ENCODE measurements around the gene CYLD. TPM values are rescaled to one million over a fixed set of nuclear protein-coding genes. Genes with fewer than 3 reads are reported as not detected.
A peak's percentile ranks its signal among the peaks of the same experiment; 100 is the strongest.

The CYLD gene
- total RNA-seq, 5 donors from 2014 or later (not counting 1 experiment from before 2014, with no cell fraction given) = 243 to 380 (median 294) TPM

- no peak overlapping the region for H3K4me3 ChIP-seq (ENCODE audit: control insufficient read depth in 1 of 2, extremely low read depth in 1 of 2, low read length in 1 of 2)
- peak overlapping the region in 1 of 3 donors; percentile 38 for H3K4me3 Mint-ChIP-seq
- POLR2A ChIA-PET = interaction anchor here in 1 of 2 donors (0.7 kb wide), 1 partner anchor 399 kb away, joined by 3 read pairs; no protein-coding TSS in a partner anchor
- H3K9me3 Mint-ChIP-seq = no peaks in the 10 kb centered on the region
- peaks cover 14 to 17% of the 10 kb centered on the region in 2 experiments for H3K4me1 ChIP-seq (ENCODE audit: control insufficient read depth in 1 of 2, extremely low read depth in 1 of 2, insufficient read depth in 2 of 2, low read length in 2 of 2)
- H3K27ac Mint-ChIP-seq = peak overlapping the region; percentile 85 to 91
- no peaks in the 10 kb centered on the region for H3K36me3 ChIP-seq (ENCODE audit: control insufficient read depth in 2 of 2, extremely low read depth in 1 of 2, insufficient read depth in 1 of 2, low read length in 1 of 2)
- no peaks in the 10 kb centered on the region for H3K9me3 ChIP-seq
- ATAC-seq (replicated peaks in 1 of 4) (no peak), DNase-seq (no peak)
- H3K36me3 Mint-ChIP-seq = peaks cover 19% of the 10 kb centered on the region
- WGBS (ENCODE audit: insufficient coverage) = 97% methylated on average over 7 of the region's 10 CpGs
- CTCF ChIA-PET = interaction anchor here in 1 of 2 donors (0.9 kb wide), 1 partner anchor 566 kb away, joined by 3 read pairs; no protein-coding TSS in a partner anchor
- peaks cover 19 to 35% (median 30%) of the 10 kb centered on the region in 3 donors for H3K4me1 Mint-ChIP-seq
- no peaks in the 10 kb centered on the region for H3K27me3 Mint-ChIP-seq
- peak overlapping the region; percentile 42 for H3K27ac ChIP-seq (ENCODE audit: low read length)
- no peaks in the 10 kb centered on the region for H3K27me3 ChIP-seq (replicated peaks in 1 of 2; ENCODE audit: control insufficient read depth in 2 of 2, extremely low read depth in 1 of 2, insufficient read depth in 2 of 2, low read length in 1 of 2)
Observed at GRCh38 chr16:50731989-50732832, 9.7 kb upstream of the CYLD start.

GRCh38 chr16:50733468-50733867, 8.4 kb upstream of the CYLD start:
- peaks cover 19% of the 10 kb centered on the region for H3K36me3 Mint-ChIP-seq
- no peaks in the 10 kb centered on the region for H3K9me3 Mint-ChIP-seq
- WGBS (ENCODE audit: insufficient coverage) = 93% methylated on average over 7 of the region's 7 CpGs
- no peak overlapping the region for H3K4me3 Mint-ChIP-seq
- Histone ChIP-seq H3K4me1 (ENCODE audit: control insufficient read depth in 1 of 2, extremely low read depth in 1 of 2, insufficient read depth in 2 of 2, low read length in 2 of 2) (peaks cover 14 to 17% of the 10 kb centered on the region in 2 experiments), H3K27me3 (replicated peaks in 1 of 2; ENCODE audit: control insufficient read depth in 2 of 2, extremely low read depth in 1 of 2, insufficient read depth in 2 of 2, low read length in 1 of 2) (no peaks in the 10 kb centered on the region), H3K27ac (ENCODE audit: low read length) (no peak overlapping the region), H3K9me3 (no peaks in the 10 kb centered on the region), H3K36me3 (ENCODE audit: control insufficient read depth in 2 of 2, extremely low read depth in 1 of 2, insufficient read depth in 1 of 2, low read length in 1 of 2) (no peaks in the 10 kb centered on the region), H3K4me3 (ENCODE audit: control insufficient read depth in 1 of 2, extremely low read depth in 1 of 2, low read length in 1 of 2) (no peak overlapping the region)
- ATAC-seq (replicated peaks in 1 of 4) (no peak), DNase-seq (no peak)
- no peak overlapping the region for H3K27ac Mint-ChIP-seq
- ChIA-PET CTCF (interaction anchor here in 1 of 2 donors (0.9 kb wide), 1 partner anchor 73 kb away, joined by 3 read pairs; no protein-coding TSS in a partner anchor), POLR2A (no interaction called here)
- H3K4me1 Mint-ChIP-seq = peaks cover 19 to 35% (median 33%) of the 10 kb centered on the region in 3 donors
- no peaks in the 10 kb centered on the region for H3K27me3 Mint-ChIP-seq

- Histone ChIP-seq H3K4me3 (ENCODE audit: control insufficient read depth in 1 of 2, extremely low read depth in 1 of 2, low read length in 1 of 2) (no peak overlapping the region), H3K27ac (ENCODE audit: low read length) (no peak overlapping the region), H3K9me3 (no peaks in the 10 kb centered on the region), H3K36me3 (ENCODE audit: control insufficient read depth in 2 of 2, extremely low read depth in 1 of 2, insufficient read depth in 1 of 2, low read length in 1 of 2) (no peaks in the 10 kb centered on the region), H3K4me1 (ENCODE audit: control insufficient read depth in 1 of 2, extremely low read depth in 1 of 2, insufficient read depth in 2 of 2, low read length in 2 of 2) (peaks cover 12 to 17% of the 10 kb centered on the region in 2 experiments), H3K27me3 (replicated peaks in 1 of 2; ENCODE audit: control insufficient read depth in 2 of 2, extremely low read depth in 1 of 2, insufficient read depth in 2 of 2, low read length in 1 of 2) (no peaks in the 10 kb centered on the region)
- no peak for DNase-seq
- peaks cover 18 to 47% (median 36%) of the 10 kb centered on the region in 3 donors for H3K4me1 Mint-ChIP-seq
- POLR2A ChIA-PET = interaction anchor here in 1 of 2 donors (0.6 kb wide), 1 partner anchor 104 kb away, joined by 3 read pairs; no protein-coding TSS in a partner anchor
- WGBS (ENCODE audit: insufficient coverage) = 36% methylated on average over 7 of the region's 7 CpGs
- H3K9me3 Mint-ChIP-seq = no peaks in the 10 kb centered on the region
- peak overlapping the region in 1 of 2 donors; percentile 62 for H3K27ac Mint-ChIP-seq
- H3K27me3 Mint-ChIP-seq = no peaks in the 10 kb centered on the region
- no peak for ATAC-seq (replicated peaks in 1 of 4)
- H3K4me3 Mint-ChIP-seq = no peak overlapping the region
- CTCF ChIA-PET = interaction anchor here (0.5 to 1.1 kb wide), 4 partner anchors 9 to 453 kb away, joined by 3 to 5 read pairs (median 3); no protein-coding TSS in a partner anchor
- peaks cover 16% of the 10 kb centered on the region for H3K36me3 Mint-ChIP-seq
Observed at GRCh38 chr16:50735629-50736122, 6.2 kb upstream of the CYLD start.

GRCh38 chr16:50736448-50736847, 5.4 kb upstream of the CYLD start:
- no peak overlapping the region for H3K27ac ChIP-seq (ENCODE audit: low read length)
- no peak overlapping the region for H3K27ac Mint-ChIP-seq
- no peak for ATAC-seq (replicated peaks in 1 of 4)

GRCh38 chr16:50737420-50737959, 4.4 kb upstream of the CYLD start:
- no peaks in the 10 kb centered on the region for H3K9me3 Mint-ChIP-seq
- no peaks in the 10 kb centered on the region for H3K9me3 ChIP-seq
- no peak overlapping the region for H3K4me3 Mint-ChIP-seq
- no peak overlapping the region for H3K27ac ChIP-seq (ENCODE audit: low read length)
- H3K4me1 ChIP-seq (ENCODE audit: control insufficient read depth in 1 of 2, extremely low read depth in 1 of 2, insufficient read depth in 2 of 2, low read length in 2 of 2) = peaks cover 5 to 6% of the 10 kb centered on the region in 2 experiments
- no CpG with 5 or more reads among the region's 1 CpG for WGBS (ENCODE audit: insufficient coverage)
- no peak for ATAC-seq (replicated peaks in 1 of 4)
- peaks cover 13% of the 10 kb centered on the region for H3K36me3 Mint-ChIP-seq
- H3K36me3 ChIP-seq (ENCODE audit: control insufficient read depth in 2 of 2, extremely low read depth in 1 of 2, insufficient read depth in 1 of 2, low read length in 1 of 2) = no peaks in the 10 kb centered on the region
- no peak for DNase-seq
- CTCF ChIA-PET = no interaction called here
- H3K27me3 ChIP-seq (replicated peaks in 1 of 2; ENCODE audit: control insufficient read depth in 2 of 2, extremely low read depth in 1 of 2, insufficient read depth in 2 of 2, low read length in 1 of 2) = no peaks in the 10 kb centered on the region
- no peaks in the 10 kb centered on the region for H3K27me3 Mint-ChIP-seq
- H3K4me1 Mint-ChIP-seq = peaks cover 13 to 40% (median 29%) of the 10 kb centered on the region in 3 donors
- no peak overlapping the region for H3K4me3 ChIP-seq (ENCODE audit: control insufficient read depth in 1 of 2, extremely low read depth in 1 of 2, low read length in 1 of 2)
- POLR2A ChIA-PET = interaction anchor here in 1 of 2 donors (0.6 to 1.1 kb wide), 4 partner anchors 9 to 39 kb away, joined by 3 read pairs; no protein-coding TSS in a partner anchor
- H3K27ac Mint-ChIP-seq = no peak overlapping the region

More at GRCh38 chr16:50736448-50736847, 5.4 kb upstream of the CYLD start:
- WGBS (ENCODE audit: insufficient coverage) = 94% methylated on average over 7 of the region's 9 CpGs
- POLR2A ChIA-PET = interaction anchor here (0.5 to 0.6 kb wide), 3 partner anchors 37 to 105 kb away, joined by 3 to 6 read pairs (median 3); no protein-coding TSS in a partner anchor
- no peak for DNase-seq
- H3K9me3 ChIP-seq = no peaks in the 10 kb centered on the region
- no peaks in the 10 kb centered on the region for H3K27me3 ChIP-seq (replicated peaks in 1 of 2; ENCODE audit: control insufficient read depth in 2 of 2, extremely low read depth in 1 of 2, insufficient read depth in 2 of 2, low read length in 1 of 2)
- Mint-ChIP-seq H3K4me1 (peaks cover 19 to 48% (median 36%) of the 10 kb centered on the region in 3 donors), H3K36me3 (peaks cover 16% of the 10 kb centered on the region), H3K4me3 (no peak overlapping the region), H3K27me3 (no peaks in the 10 kb centered on the region), H3K9me3 (no peaks in the 10 kb centered on the region)
- peaks cover 11 to 14% of the 10 kb centered on the region in 2 experiments for H3K4me1 ChIP-seq (ENCODE audit: control insufficient read depth in 1 of 2, extremely low read depth in 1 of 2, insufficient read depth in 2 of 2, low read length in 2 of 2)
- H3K36me3 ChIP-seq (ENCODE audit: control insufficient read depth in 2 of 2, extremely low read depth in 1 of 2, insufficient read depth in 1 of 2, low read length in 1 of 2) = no peaks in the 10 kb centered on the region
- H3K4me3 ChIP-seq (ENCODE audit: control insufficient read depth in 1 of 2, extremely low read depth in 1 of 2, low read length in 1 of 2) = no peak overlapping the region
- CTCF ChIA-PET = interaction anchor here in 1 of 2 donors (0.6 to 1.1 kb wide), 2 partner anchors 8 to 70 kb away, joined by 3 to 5 read pairs; no protein-coding TSS in a partner anchor

GRCh38 chr16:50739031-50739430, 2.9 kb upstream of the CYLD start:
- Mint-ChIP-seq H3K27me3 (no peaks in the 10 kb centered on the region), H3K27ac (peak overlapping the region; percentile 37 to 45), H3K4me1 (peaks cover 16 to 52% (median 36%) of the 10 kb centered on the region in 3 donors), H3K9me3 (no peaks in the 10 kb centered on the region), H3K36me3 (peaks cover 17% of the 10 kb centered on the region), H3K4me3 (no peak overlapping the region)
- no peaks in the 10 kb centered on the region for H3K27me3 ChIP-seq (replicated peaks in 1 of 2; ENCODE audit: control insufficient read depth in 2 of 2, extremely low read depth in 1 of 2, insufficient read depth in 2 of 2, low read length in 1 of 2)
- WGBS (ENCODE audit: insufficient coverage) = 100% methylated on average over 1 of the region's 1 CpG
- H3K4me1 ChIP-seq (ENCODE audit: control insufficient read depth in 1 of 2, extremely low read depth in 1 of 2, insufficient read depth in 2 of 2, low read length in 2 of 2) = peaks cover 6 to 8% of the 10 kb centered on the region in 2 experiments
- ATAC-seq (replicated peaks in 1 of 4) = no peak
- H3K27ac ChIP-seq (ENCODE audit: low read length) = no peak overlapping the region
- H3K36me3 ChIP-seq (ENCODE audit: control insufficient read depth in 2 of 2, extremely low read depth in 1 of 2, insufficient read depth in 1 of 2, low read length in 1 of 2) = no peaks in the 10 kb centered on the region
- ChIA-PET CTCF (interaction anchor here in 1 of 2 donors (0.6 kb wide), 1 partner anchor 30 kb away, joined by 3 read pairs; no protein-coding TSS in a partner anchor), POLR2A (no interaction called here)
- H3K4me3 ChIP-seq (ENCODE audit: control insufficient read depth in 1 of 2, extremely low read depth in 1 of 2, low read length in 1 of 2) = no peak overlapping the region
- no peaks in the 10 kb centered on the region for H3K9me3 ChIP-seq
- no peak for DNase-seq

All from T-cell (primary cell).